Lower leg skin (tissue), 3 donors: ENCODE measurements around the gene HABP2.

ENCODE experiments used
- CTCF ChIP-seq, 3 donors: fragments of 450-650 bp; IDR thresholded peaks; one replicate each; pipeline ENCODE4 v1.5.1; 2016; ENCODE audit warnings: antibody characterized with exemption in 3 of 3, mild to moderate bottlenecking in 3 of 3, moderate library complexity in 2 of 3
- POLR2A ChIP-seq, 2 donors: fragments of 450-650 bp; IDR thresholded peaks; one replicate each; pipeline ENCODE4 v1.6.1; 2016 to 2017; ENCODE audit warnings: antibody characterized with exemption in 2 of 2, mild to moderate bottlenecking in 1 of 2, moderate library complexity in 1 of 2

- no peak for TF ChIP-seq POLR2A (IDR thresholded peaks at IDR 0.05)
- TF ChIP-seq CTCF (IDR thresholded peaks at IDR 0.05) = no peak
Measured at GRCh38 chr10:113605268-113605978, 52.6 kb downstream of the HABP2 start.
